H9 (cell line): ENCODE results near the gene NYAP1. TPM values are rescaled to one million over a fixed set of nuclear protein-coding genes. Genes with fewer than 3 reads are reported as not detected.
"Not testable (repeated sequence)": the region's sequence is repeated elsewhere in the genome, so short reads cannot be mapped to it uniquely, and the experiment has no call there.

ENCODE experiments used
- DNase-seq: peaks from one replicate; pipeline ENCODE4 v3.0.0-alpha.2; 2017
- H2AFZ ChIP-seq: one replicate; pipeline ENCODE4 v1.6.1; 2013; ENCODE audit warnings: mild to moderate bottlenecking, low read length, control low read depth, moderate library complexity
- H2AK5ac ChIP-seq: 2 replicates; pipeline ENCODE4 v1.6.1; 2013; ENCODE audit warnings: low read length, control low read depth, mixed read lengths; ENCODE audit not compliant: insufficient read length
- H2BK120ac ChIP-seq: one replicate; pipeline ENCODE4 v1.6.1; 2013; ENCODE audit warnings: low read depth, mild to moderate bottlenecking, low read length, control low read depth, inconsistent platforms; ENCODE audit not compliant: poor library complexity, severe bottlenecking
- H2BK12ac ChIP-seq: 2 replicates; pipeline ENCODE4 v1.6.1; 2013; ENCODE audit warnings: low read length, control low read depth, mixed read lengths, low read depth; ENCODE audit not compliant: insufficient read length
- H2BK15ac ChIP-seq: 2 replicates; pipeline ENCODE4 v1.6.1; 2013; ENCODE audit warnings: low read depth, low read length, control low read depth
- H2BK20ac ChIP-seq: one replicate; pipeline ENCODE4 v1.6.1; 2013; ENCODE audit warnings: low read depth, mild to moderate bottlenecking, low read length, control low read depth, inconsistent platforms; ENCODE audit not compliant: poor library complexity, severe bottlenecking
- H2BK5ac ChIP-seq: 2 replicates; pipeline ENCODE4 v1.6.1; 2013; ENCODE audit warnings: low read length, control low read depth, mixed read lengths; ENCODE audit not compliant: insufficient read length
- H3K14ac ChIP-seq: 2 replicates; pipeline ENCODE4 v1.6.1; 2013; ENCODE audit warnings: low read length, control low read depth; ENCODE audit not compliant: insufficient read depth
- H3K18ac ChIP-seq: 2 replicates; pipeline ENCODE4 v1.6.1; 2013; ENCODE audit warnings: low read depth, mild to moderate bottlenecking, mixed read lengths, low read length, control low read depth; ENCODE audit not compliant: insufficient read length
- H3K23ac ChIP-seq: 2 replicates; pipeline ENCODE4 v1.6.1; 2013; ENCODE audit warnings: low read length, control low read depth, mixed read lengths, low read depth; ENCODE audit not compliant: insufficient read length
- H3K23me2 ChIP-seq: 2 replicates; pipeline ENCODE4 v1.6.1; 2013; ENCODE audit warnings: low read depth, mild to moderate bottlenecking, mixed read lengths, low read length, control low read depth; ENCODE audit not compliant: insufficient read length, poor library complexity, severe bottlenecking
- H3K27ac ChIP-seq: 2 replicates; pipeline ENCODE4 v1.5.1; 2013; ENCODE audit warnings: low read length, control low read depth, mixed read lengths, low read depth; ENCODE audit not compliant: insufficient read length
- H3K27me3 ChIP-seq: 2 replicates; pipeline ENCODE4 v1.6.1; 2013; ENCODE audit warnings: low read length, control low read depth, inconsistent platforms; ENCODE audit not compliant: insufficient read depth
- H3K4ac ChIP-seq: 2 replicates; pipeline ENCODE4 v1.6.1; 2013; ENCODE audit warnings: low read depth, mild to moderate bottlenecking, control low read depth, inconsistent platforms, low read length, moderate library complexity
- H3K4me1 ChIP-seq: 2 replicates; pipeline ENCODE4 v1.6.1; 2013; ENCODE audit warnings: low read length, control low read depth, inconsistent platforms; ENCODE audit not compliant: insufficient read depth
- H3K4me2 ChIP-seq: 2 replicates; pipeline ENCODE4 v1.6.1; 2013; ENCODE audit warnings: low read length, control low read depth, mixed read lengths; ENCODE audit not compliant: insufficient read length, insufficient read depth
- H3K56ac ChIP-seq: 2 replicates; pipeline ENCODE4 v1.6.1; 2013; ENCODE audit warnings: low read depth, mild to moderate bottlenecking, mixed read lengths, low read length, control low read depth; ENCODE audit not compliant: insufficient read length
- H3K79me1 ChIP-seq: 2 replicates; pipeline ENCODE4 v1.6.1; 2013; ENCODE audit warnings: low read depth, mild to moderate bottlenecking, moderate library complexity, low read length, control low read depth, inconsistent platforms; ENCODE audit not compliant: insufficient read depth, poor library complexity, severe bottlenecking
- H3K79me2 ChIP-seq: 2 replicates; pipeline ENCODE4 v1.6.1; 2013; ENCODE audit warnings: low read length, control low read depth, inconsistent platforms; ENCODE audit not compliant: insufficient read depth
- H3K9ac ChIP-seq: 2 replicates; pipeline ENCODE4 v1.6.1; 2013; ENCODE audit warnings: low read length, control low read depth, mixed read lengths; ENCODE audit not compliant: insufficient read length; ENCODE audit errors: extremely low read depth
- H3K9me3 ChIP-seq: one replicate; pipeline ENCODE4 v1.6.1; 2013; ENCODE audit warnings: low read depth, low read length, inconsistent platforms; ENCODE audit not compliant: control insufficient read depth
- H3T11ph ChIP-seq: one replicate; pipeline ENCODE4 v1.6.1; 2013; ENCODE audit warnings: mild to moderate bottlenecking, low read length, control low read depth, inconsistent platforms
- H4K20me1 ChIP-seq: one replicate; pipeline ENCODE4 v1.6.1; 2013; ENCODE audit not compliant: control insufficient read depth, insufficient read length, insufficient read depth
- H4K5ac ChIP-seq: 2 replicates; pipeline ENCODE4 v1.6.1; 2013; ENCODE audit warnings: low read depth, mild to moderate bottlenecking, mixed read lengths, low read length, control low read depth; ENCODE audit not compliant: insufficient read length
- H4K8ac ChIP-seq: replicated peaks from 2 replicates; pipeline ENCODE4 v1.6.1; 2013; ENCODE audit warnings: low read length, control low read depth, mixed read lengths, low read depth; ENCODE audit not compliant: insufficient read length
- H4K91ac ChIP-seq: 2 replicates; pipeline ENCODE4 v1.6.1; 2013; ENCODE audit warnings: low read depth, mild to moderate bottlenecking, moderate library complexity, mixed read lengths, low read length, control low read depth; ENCODE audit not compliant: insufficient read length
- H3K27ac Mint-ChIP-seq, 3 experiments: 2 replicates in 2 of 3; 3 replicates in 1 of 3; pipeline ENCODE4 v1.8.0; 2020 to 2021; ENCODE audit warnings: mixed read lengths in 3 of 3, mild to moderate bottlenecking in 1 of 3, moderate library complexity in 1 of 3
- H3K27me3 Mint-ChIP-seq: 2 replicates; pipeline ENCODE4 v1.8.0; 2021; ENCODE audit warnings: low read depth, mild to moderate bottlenecking, moderate library complexity, mixed read lengths
- H3K36me3 Mint-ChIP-seq, 3 experiments: 2 replicates in 2 of 3; 3 replicates in 1 of 3; pipeline ENCODE4 v1.8.0; 2020 to 2021; ENCODE audit warnings: low read depth in 3 of 3, mixed read lengths in 3 of 3; ENCODE audit not compliant: insufficient read depth in 1 of 3
- H3K4me1 Mint-ChIP-seq, 2 experiments: 2 replicates each; pipeline ENCODE4 v1.8.0; 2020; ENCODE audit warnings: mixed read lengths in 2 of 2
- H3K4me3 Mint-ChIP-seq, 2 experiments: 2 replicates in 1 of 2; 3 replicates in 1 of 2; pipeline ENCODE4 v1.8.0; 2020 to 2021; ENCODE audit warnings: mild to moderate bottlenecking in 2 of 2, mixed read lengths in 2 of 2, moderate library complexity in 1 of 2
- H3K9me3 Mint-ChIP-seq, 2 experiments: 2 replicates in 1 of 2; 3 replicates in 1 of 2; pipeline ENCODE4 v1.8.0; 2020; ENCODE audit warnings: mild to moderate bottlenecking in 2 of 2, mixed read lengths in 2 of 2, moderate library complexity in 1 of 2
- CTCF ChIP-seq: fragments of 200-600 bp; sonication (generic); conservative IDR thresholded peaks from 3 replicates; pipeline ENCODE4 v1.8.0; 2021; ENCODE audit warnings: antibody characterized with exemption, mild to moderate bottlenecking
- WGBS: extraction: QIAGEN DNeasy Blood & Tissue Kit; methylation state at CpG from one replicate; pipeline ENCODE4 v1.1.7; 2013; ENCODE audit warnings: missing lambda C conversion rate, low lambda C conversion rate, mixed read lengths; ENCODE audit not compliant: insufficient read length; ENCODE audit errors: extremely low coverage; 5-methylcytosine and 5-hydroxymethylcytosine counted together
- total RNA-seq: library from RNA; stranded (reverse); gene quantifications from 2 replicates; pipeline ENCODE4 v1.2.1, GENCODE V29; 2021

The NYAP1 gene
- total RNA-seq, 1 experiment from 2014 or later = 3.2 TPM

GRCh38 chr7:100438172-100438571 is 45.6 kb upstream of the NYAP1 start:
- Histone ChIP-seq H3K79me1 (no peaks in the 10 kb centered on the region), H3K4me2 (no peak overlapping the region), H3K18ac (no peak overlapping the region), H2BK12ac (no peak overlapping the region), H3K9ac (no peak overlapping the region), H2BK20ac (no peak overlapping the region), H3K56ac (no peak overlapping the region), H2BK5ac (no peak overlapping the region), H3K4me1 (no peaks in the 10 kb centered on the region), H2AK5ac (no peak overlapping the region), H3K27me3 (no peaks in the 10 kb centered on the region), H3T11ph (no peak overlapping the region), H2BK15ac (no peak overlapping the region), H2AFZ (no peak overlapping the region), H3K14ac (no peak overlapping the region), H3K23ac (no peak overlapping the region), H3K23me2 (peaks cover 7% of the 10 kb centered on the region), H3K27ac (no peak overlapping the region), H3K9me3 (no peaks in the 10 kb centered on the region), H4K20me1 (no peaks in the 10 kb centered on the region), H3K4ac (no peak overlapping the region), H4K8ac (no peak overlapping the region), H4K91ac (no peak overlapping the region), H2BK120ac (no peak overlapping the region), H3K79me2 (no peaks in the 10 kb centered on the region), H4K5ac (no peak overlapping the region)
- TF ChIP-seq CTCF = no peak
- H3K4me3 Mint-ChIP-seq = no peak overlapping the region
- H3K9me3 Mint-ChIP-seq = no peaks in the 10 kb centered on the region
- peaks cover 3% of the 10 kb centered on the region; the same call in 1 of the 2 replicates for H3K27me3 Mint-ChIP-seq
- peaks cover 18 to 20% of the 10 kb centered on the region in 2 experiments for H3K4me1 Mint-ChIP-seq
- DNase-seq = no peak
- H3K27ac Mint-ChIP-seq = 0 out of 7 replicates have a peak overlapping the region, but pooled peaks of 1 of the 3 experiments have one; percentile 34
- H3K36me3 Mint-ChIP-seq = peaks cover 17 to 41% (median 18%) of the 10 kb centered on the region in 3 experiments
- WGBS = no CpG with 5 or more reads among the region's 2 CpGs

GRCh38 chr7:100438731-100439130 is 45.0 kb upstream of the NYAP1 start:
- H3K4ac ChIP-seq, H2AFZ ChIP-seq, H3K79me1 ChIP-seq, H3K4me3 Mint-ChIP-seq, H2AK5ac ChIP-seq, H3K79me2 ChIP-seq, H2BK20ac ChIP-seq, H3K27me3 ChIP-seq, H3T11ph ChIP-seq, H3K9me3 ChIP-seq, H3K27me3 Mint-ChIP-seq, DNase-seq, H3K4me2 ChIP-seq, H3K18ac ChIP-seq, H4K5ac ChIP-seq, H3K27ac ChIP-seq, H4K20me1 ChIP-seq, H3K27ac Mint-ChIP-seq, H2BK120ac ChIP-seq, H3K4me1 ChIP-seq, H3K9me3 Mint-ChIP-seq, H2BK5ac ChIP-seq, H3K23ac ChIP-seq, H4K91ac ChIP-seq, H4K8ac ChIP-seq, H3K9ac ChIP-seq, H3K14ac ChIP-seq, H2BK15ac ChIP-seq, H2BK12ac ChIP-seq, H3K23me2 ChIP-seq, H3K56ac ChIP-seq: not testable (repeated sequence)
- H3K36me3 Mint-ChIP-seq = peaks cover 12 to 35% (median 14%) of the 10 kb centered on the region in 3 experiments
- whole genome bisulfite sequencing = no CpG with 5 or more reads among the region's 8 CpGs
- H3K4me1 Mint-ChIP-seq = peaks cover 14 to 16% of the 10 kb centered on the region in 2 experiments
